Chondrocyte (in vitro differentiated cells): Measurements from ENCODE around the gene WWOX. TPM values are rescaled to one million over a fixed set of nuclear protein-coding genes. Genes with fewer than 3 reads are reported as not detected.
"Not testable (repeated sequence)": the region's sequence is repeated elsewhere in the genome, so short reads cannot be mapped to it uniquely, and the experiment has no call there.

Experiments used
- DNase-seq: peaks from one replicate; pipeline ENCODE4 v3.0.0; 2021; ENCODE audit warnings: mixed read lengths, low spot score
- H3K27ac Mint-ChIP-seq: one replicate; pipeline ENCODE4 v1.8.0; 2021; ENCODE audit warnings: mild to moderate bottlenecking, moderate library complexity, mixed read lengths; ENCODE audit not compliant: unreplicated experiment
- H3K27me3 Mint-ChIP-seq: 2 replicates; pipeline ENCODE4 v1.8.0; 2021; ENCODE audit warnings: low read depth, mixed read lengths
- H3K36me3 Mint-ChIP-seq: 2 replicates; pipeline ENCODE4 v1.8.0; 2021; ENCODE audit warnings: low read depth, mixed read lengths
- H3K4me1 Mint-ChIP-seq: 2 replicates; pipeline ENCODE4 v1.8.0; 2021; ENCODE audit warnings: low read depth, mild to moderate bottlenecking, mixed read lengths
- H3K4me3 Mint-ChIP-seq: one replicate; pipeline ENCODE4 v1.8.0; 2021; ENCODE audit warnings: mild to moderate bottlenecking, moderate library complexity, mixed read lengths; ENCODE audit not compliant: unreplicated experiment
- H3K9me3 Mint-ChIP-seq: 2 replicates; pipeline ENCODE4 v1.8.0; 2021; ENCODE audit warnings: low read depth, mixed read lengths
- long read RNA-seq: library from polyadenylated mRNA; stranded (forward); transcript quantifications from one replicate; pipeline ENCODE4 v2.0.0, GENCODE V29; 2021
- total RNA-seq: library from RNA; stranded (reverse); gene quantifications from 3 replicates; pipeline ENCODE4 v1.2.1, GENCODE V29; 2021
- TF ChIP-seq, protein P1 (sequence below): fragments of 200-600 bp; sonication (generic); IDR thresholded peaks from 2 replicates; pipeline ENCODE4 v1.5.0; 2021; ENCODE audit warnings: antibody characterized with exemption, mild to moderate bottlenecking, moderate library complexity

Gene WWOX
- total RNA-seq, result 11.6 to 17.6 TPM (median 12.1 TPM) in 3 replicates
- long read RNA-seq, partial matches to known transcripts, result 0 of 3 reads
- long read RNA-seq, other reads (novel, unspliced or antisense), result 2 of 3 reads

DNA sequence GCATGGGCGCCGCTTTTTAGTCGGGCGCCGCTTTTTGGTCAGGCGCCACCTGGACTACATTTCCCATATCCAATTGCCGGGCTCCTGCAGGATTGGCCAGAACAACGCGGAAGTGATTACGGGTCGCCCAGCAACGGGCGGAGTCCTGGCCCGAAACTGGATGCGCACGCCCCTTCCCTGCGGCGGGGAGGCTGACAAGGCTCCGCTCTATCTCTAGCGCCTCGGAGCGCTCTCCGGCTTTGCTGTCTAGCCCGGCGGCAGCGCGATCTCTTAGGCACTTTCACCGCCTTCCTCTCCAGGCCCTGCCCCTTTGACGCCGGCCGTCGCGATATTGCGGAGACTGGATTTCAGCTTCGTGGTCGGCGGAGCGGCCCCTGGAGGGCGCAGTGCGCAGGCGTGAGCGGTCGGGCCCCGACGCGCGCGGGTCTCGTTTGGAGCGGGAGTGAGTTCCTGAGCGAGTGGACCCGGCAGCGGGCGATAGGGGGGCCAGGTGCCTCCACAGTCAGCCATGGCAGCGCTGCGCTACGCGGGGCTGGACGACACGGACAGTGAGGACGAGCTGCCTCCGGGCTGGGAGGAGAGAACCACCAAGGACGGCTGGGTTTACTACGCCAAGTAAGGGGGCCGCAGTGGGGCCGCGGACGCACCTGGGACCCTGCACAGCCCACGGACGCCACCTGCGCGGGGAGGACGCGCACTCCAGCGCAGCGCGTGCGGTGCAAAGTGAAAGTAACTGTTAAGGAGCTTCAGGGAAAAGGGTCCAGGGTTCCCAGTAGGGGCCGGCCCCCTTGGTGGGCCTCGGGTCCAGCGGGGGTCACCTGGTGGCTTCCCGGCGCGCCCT lies at the start of gene WWOX:
WWOX (plus strand) TSS at position 384 of the 841 bp plus-strand sequence.
- Mint-ChIP-seq H3K27ac (peak within 1 kb of the TSS; percentile 91), H3K4me3 (peak within 1 kb of the TSS; percentile 88), H3K9me3 (no peaks in the 10 kb centered on the region), H3K36me3 (no peaks in the 10 kb centered on the region), H3K4me1 (peaks cover 13% of the 10 kb centered on the region), H3K27me3 (peaks cover 2% of the 10 kb centered on the region)
- TF ChIP-seq, protein P1, sequence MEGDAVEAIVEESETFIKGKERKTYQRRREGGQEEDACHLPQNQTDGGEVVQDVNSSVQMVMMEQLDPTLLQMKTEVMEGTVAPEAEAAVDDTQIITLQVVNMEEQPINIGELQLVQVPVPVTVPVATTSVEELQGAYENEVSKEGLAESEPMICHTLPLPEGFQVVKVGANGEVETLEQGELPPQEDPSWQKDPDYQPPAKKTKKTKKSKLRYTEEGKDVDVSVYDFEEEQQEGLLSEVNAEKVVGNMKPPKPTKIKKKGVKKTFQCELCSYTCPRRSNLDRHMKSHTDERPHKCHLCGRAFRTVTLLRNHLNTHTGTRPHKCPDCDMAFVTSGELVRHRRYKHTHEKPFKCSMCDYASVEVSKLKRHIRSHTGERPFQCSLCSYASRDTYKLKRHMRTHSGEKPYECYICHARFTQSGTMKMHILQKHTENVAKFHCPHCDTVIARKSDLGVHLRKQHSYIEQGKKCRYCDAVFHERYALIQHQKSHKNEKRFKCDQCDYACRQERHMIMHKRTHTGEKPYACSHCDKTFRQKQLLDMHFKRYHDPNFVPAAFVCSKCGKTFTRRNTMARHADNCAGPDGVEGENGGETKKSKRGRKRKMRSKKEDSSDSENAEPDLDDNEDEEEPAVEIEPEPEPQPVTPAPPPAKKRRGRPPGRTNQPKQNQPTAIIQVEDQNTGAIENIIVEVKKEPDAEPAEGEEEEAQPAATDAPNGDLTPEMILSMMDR, result peak; percentile 98
- DNase-seq, result peak; percentile 99

DNA sequence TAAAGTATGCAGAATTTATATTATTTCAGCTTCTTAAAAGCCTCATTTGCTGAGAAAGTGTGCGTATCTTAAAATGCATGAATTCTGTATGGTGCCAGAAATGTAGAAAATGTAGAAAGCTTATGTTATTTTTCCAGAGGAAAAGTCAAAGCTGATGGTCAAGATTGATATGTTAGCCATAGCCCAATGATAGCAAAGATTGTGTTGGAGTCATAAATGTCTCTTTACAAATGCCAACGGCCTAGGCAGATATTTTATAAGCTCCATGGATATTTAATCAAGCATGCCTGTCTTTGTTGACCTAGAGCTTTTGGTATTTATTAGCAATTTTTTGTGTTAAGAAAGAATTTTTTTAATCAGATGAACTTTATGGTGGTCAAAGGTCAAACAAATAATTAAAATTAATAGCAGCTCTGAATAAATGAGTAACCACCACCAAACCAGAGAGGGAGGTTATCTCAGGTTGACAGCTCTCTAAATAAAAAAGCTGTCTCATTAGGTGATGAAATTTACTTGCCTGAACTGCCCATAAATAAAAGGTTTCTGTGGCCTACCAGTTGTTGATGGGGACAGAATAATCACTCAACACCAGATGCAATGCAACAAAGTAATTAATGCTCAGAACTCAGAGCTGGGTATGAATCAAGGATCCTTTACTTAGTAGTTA lies 48.6 kb upstream of the WWOX start:
- no peaks in the 10 kb centered on the region for H3K4me1 Mint-ChIP-seq
- H3K9me3 Mint-ChIP-seq, result no peaks in the 10 kb centered on the region
- H3K36me3 Mint-ChIP-seq, result no peaks in the 10 kb centered on the region
- no peak overlapping the region for H3K4me3 Mint-ChIP-seq
- H3K27ac Mint-ChIP-seq, result no peak overlapping the region
- TF ChIP-seq, protein P1, result no peak
- DNase-seq, result no peak
- peaks cover 2% of the 10 kb centered on the region for H3K27me3 Mint-ChIP-seq

DNA sequence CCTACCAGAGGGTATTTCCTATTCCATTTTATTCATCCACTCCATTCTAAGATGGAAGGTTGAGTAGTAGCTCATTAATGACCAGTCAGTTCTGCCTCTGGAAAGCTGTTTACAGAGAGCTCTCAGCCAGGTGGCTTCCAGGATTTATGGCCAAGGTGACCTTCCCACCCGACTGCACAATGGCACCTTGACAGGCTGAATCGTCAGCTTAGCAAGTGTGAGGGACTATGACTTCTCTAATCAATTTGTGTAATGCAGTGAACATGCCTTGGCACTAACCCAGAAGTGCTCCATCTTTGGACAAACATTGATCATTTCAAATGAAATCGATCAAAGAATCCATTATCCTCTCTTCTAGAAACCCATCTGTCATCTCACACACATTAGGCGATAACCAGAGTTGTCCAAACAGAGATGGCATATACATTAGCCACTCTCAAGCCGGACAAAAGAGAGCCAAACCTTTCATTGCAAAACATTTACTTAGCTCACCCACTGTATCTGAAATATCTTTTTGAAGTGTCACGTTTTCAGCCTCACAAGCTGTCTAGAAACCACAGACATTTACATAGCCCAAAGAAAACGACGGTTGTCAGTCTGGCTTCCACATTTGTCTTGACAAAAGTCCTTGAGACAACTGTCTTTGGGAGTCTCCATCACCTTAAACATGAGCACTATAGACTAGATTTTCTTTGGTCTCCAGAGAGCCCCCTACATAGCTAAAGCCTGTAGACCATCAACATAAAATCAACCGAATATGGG lies 41.5 kb upstream of the WWOX start:
- H3K4me3 Mint-ChIP-seq, result no peak overlapping the region
- H3K27ac Mint-ChIP-seq, result no peak overlapping the region
- no peaks in the 10 kb centered on the region for H3K36me3 Mint-ChIP-seq
- no peaks in the 10 kb centered on the region for H3K4me1 Mint-ChIP-seq
- TF ChIP-seq, protein P1, result no peak
- H3K27me3 Mint-ChIP-seq, result peaks cover 2% of the 10 kb centered on the region
- DNase-seq, result no peak
- no peaks in the 10 kb centered on the region for H3K9me3 Mint-ChIP-seq

DNA sequence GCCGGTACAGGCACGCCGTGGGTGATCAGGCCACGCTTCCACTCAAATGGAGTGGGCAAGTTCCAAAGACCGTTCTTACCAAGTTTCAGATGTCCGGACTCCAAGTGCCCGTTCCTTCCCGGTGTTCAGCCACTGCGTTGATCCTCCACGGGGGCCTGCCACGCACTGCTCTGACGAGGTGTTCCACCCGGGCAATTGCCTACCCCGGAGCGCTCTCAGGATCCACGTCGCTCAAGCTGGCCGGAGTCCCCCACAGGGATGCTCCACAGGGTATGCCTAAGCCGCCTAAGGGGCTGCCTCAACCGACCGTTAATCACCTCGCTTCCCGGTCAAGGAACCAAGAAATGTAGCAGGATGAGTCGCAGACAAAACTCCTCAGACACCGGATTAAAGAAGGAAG lies 39.6 kb upstream of the WWOX start:
- not testable (repeated sequence) for H3K4me3 Mint-ChIP-seq, H3K36me3 Mint-ChIP-seq, H3K9me3 Mint-ChIP-seq, H3K27ac Mint-ChIP-seq, H3K4me1 Mint-ChIP-seq, DNase-seq, H3K27me3 Mint-ChIP-seq

DNA sequence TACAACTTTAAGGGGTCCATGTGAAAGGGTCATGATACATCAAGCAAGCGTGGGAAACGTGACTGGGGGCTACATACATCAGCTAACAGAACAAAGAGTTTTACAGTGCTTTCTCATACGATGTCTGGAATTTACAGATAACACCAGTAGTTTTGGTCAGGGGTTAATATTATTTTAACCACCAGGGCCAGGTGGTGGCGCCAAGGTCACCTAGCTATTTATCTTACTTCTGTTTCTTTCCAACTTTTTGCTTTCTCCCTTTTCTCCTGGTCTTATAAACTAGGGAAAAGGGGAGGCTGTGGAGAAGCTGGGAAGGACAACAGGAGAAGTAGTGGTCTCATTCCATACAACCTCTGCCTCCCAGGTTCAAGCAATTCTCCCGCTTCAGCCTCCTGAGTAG lies 39.2 kb upstream of the WWOX start:
- no peaks in the 10 kb centered on the region for H3K9me3 Mint-ChIP-seq
- DNase-seq, result no peak
- H3K27me3 Mint-ChIP-seq, result peaks cover 2% of the 10 kb centered on the region
- H3K4me1 Mint-ChIP-seq, result no peaks in the 10 kb centered on the region
- no peak overlapping the region for H3K4me3 Mint-ChIP-seq
- H3K36me3 Mint-ChIP-seq, result no peaks in the 10 kb centered on the region
- TF ChIP-seq, protein P1, result no peak
- no peak overlapping the region for H3K27ac Mint-ChIP-seq
